HG02852 (cell line): ENCODE measurements around the gene ALOX12B.
"Not testable (repeated sequence)": the region's sequence is repeated elsewhere in the genome, so short reads cannot be mapped to it uniquely, and the experiment has no call there.

ENCODE experiments used
- ATAC-seq: cut with Tn5 transposase; IDR thresholded peaks from one replicate; pipeline ENCODE4 v1.9.1; 2021; ENCODE audit warnings: mild to moderate bottlenecking, moderate library complexity; ENCODE audit not compliant: unreplicated experiment

The ALOX12B gene

DNA sequence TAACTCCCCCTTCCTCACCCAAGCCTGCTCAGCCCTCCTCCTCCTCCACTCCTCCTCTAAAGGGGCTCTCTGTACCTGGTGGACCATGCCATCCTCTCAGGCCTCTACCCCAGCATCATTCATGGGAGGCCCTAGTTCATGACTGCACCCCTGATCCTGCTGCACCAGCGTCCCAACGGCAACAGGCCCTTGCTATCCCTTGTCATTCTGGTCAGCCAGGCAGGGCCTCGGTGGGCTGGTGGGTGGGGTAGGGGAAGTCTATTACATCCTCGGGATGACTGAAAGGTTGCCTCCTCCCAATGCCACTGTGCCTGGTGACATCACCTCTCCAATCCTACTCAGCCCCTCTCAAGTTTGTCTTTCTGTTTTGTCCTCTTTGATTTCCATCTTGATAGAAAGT is 19.7 kb downstream of the ALOX12B start:
- ATAC-seq: no peak

DNA sequence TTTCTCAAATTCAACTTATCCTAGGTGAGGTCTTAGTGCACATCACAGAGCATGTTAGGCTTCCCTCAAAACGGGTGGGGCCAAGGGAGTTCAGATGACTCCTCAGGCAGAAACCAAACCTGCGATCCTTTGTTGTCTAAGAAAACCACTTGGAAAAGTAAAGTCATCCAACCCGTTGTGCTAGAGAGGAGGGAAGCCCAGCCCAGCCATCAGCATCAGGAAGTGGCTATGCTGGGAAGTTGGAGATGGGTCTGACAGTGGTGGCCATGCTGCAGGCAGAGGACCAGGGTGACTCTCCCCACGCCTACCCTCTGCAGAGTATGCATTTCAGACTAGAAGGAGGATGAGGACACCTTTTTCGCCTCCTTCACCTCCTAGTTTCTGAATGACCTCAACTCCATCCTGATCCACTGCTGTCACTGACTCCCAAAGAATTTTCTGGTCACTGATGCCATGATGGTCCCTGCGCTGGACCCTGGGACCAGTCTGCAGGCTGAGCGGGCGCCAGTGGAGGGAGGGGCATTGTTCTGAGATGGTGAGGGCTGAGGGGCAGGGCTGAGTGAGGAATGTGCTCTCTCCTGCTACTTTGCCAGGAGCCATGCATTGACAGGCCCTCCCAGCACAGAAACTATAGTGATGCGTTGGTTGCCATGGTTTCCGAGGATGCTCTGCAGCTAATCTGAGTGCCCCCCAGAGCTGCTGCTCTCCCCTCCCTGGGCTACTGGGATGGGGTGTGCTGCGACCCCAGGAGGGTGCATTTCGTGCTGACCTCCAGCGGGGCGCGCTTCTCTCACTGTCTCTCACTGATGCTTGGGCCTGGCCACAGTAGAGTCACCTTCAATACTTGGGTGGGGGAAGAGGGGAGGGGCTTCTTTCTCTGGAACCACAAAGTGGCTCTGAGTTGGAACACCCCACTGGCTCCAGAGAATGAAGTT is 20.4 kb downstream of the ALOX12B start:
- no peak for ATAC-seq

DNA sequence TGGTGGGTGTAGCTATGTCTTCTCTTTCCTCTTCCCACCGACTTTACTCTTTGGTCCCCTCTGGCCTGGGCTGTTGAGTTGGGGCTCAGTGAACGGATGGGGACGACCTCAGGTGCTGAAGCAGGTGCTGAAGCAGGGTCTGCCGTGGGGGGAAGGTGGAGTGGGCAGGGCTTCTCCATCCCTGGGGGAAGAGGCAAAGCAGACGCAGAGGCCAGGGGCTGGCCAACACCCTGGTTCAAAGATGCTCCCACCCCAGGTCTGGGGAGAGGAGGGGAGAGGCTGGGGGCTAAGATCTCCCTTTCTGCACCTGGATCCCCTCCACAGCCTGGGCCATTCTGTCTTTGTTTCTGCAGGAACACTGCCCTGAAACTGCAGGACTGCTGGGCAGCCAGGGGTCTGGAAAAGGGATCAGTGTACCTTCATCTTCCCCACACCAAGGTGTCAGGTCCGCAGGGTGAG is 22.9 kb downstream of the ALOX12B start:
- ATAC-seq: no peak

DNA sequence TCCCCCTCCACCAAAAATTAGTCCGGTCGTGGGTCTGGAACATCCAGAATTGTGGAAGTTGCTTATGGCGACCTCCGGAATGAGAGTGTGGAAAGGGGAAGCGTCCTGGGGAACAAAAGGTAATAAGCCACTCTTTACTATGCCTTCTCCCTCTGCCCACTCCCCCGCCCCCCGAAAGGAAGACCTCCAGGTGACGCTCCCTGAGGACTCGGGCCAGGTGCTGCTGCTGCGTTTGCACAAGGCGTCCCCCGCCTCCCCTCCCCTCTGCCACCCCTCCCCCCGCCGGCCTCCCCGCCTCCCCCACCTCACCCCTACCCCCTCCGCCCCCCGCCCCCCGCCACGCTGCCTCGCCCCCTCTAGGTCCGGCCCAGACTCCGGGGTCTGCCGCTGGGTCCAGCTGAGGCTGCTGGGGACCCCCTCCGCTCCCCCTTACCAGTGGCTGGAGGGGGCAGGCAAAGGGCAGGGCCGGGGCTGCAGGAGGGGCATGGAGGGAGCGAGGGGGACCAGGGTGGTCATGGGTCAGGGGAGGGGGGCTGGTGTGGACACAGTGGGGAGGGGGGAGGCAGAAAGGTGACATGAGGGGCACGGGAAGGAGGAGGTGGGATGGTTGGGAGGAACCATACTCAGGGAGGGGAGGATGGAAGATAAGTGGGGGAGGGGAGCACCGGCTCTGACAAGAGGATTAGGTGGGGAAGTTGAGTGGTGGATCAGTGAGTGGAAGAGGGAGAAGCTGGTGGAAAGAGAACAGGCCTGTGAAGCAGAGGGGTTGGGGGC is 23.6 kb downstream of the ALOX12B start:
- no peak for ATAC-seq

DNA sequence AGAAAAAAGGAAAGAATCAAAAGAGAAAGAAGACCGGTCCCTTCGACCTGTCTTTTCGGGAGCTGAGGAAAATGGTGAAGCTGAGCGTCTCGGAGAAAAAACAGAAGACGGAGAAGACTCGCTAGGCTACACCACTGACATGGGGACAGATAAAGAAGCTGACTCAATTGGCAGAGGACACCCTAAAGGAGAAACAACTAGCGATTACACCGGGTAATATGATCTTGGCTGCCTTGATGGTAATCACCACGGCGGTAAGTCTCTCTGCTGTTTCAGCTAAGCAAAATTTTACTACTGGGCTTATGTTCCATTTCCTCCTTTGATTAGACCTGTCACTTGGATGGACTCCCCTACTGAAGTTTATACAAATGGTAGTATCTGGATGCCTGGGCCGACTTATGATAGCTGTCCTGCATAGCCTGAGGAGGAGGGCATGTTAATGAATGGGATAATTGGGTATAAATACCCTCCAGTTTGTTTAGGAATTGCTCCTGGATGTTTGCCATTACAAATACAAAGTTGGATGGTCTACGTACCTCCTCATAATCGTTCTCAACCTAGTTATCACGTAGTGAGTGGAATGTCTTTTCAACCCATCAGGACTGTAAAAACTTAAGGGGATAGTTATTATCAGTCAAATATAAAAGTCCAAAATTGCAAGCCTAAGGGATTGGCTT is 24.6 kb downstream of the ALOX12B start:
- ATAC-seq: no peak

DNA sequence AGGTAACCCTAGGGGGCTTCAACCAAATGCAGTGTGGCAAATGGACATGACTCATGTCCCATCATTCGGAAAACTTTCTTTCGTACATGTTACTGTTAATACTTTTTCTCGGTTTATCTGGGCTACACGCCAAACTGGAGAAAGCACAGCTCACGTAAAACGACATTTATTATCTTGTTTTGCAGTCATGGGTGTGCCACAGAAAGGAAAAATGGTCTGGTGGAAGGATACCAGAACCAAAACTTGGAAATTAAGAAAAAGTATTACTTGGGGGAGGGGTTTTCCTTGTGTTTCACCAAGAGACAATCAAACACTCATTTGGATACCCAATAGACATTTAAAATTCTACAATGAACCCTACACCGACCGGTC is 25.1 kb downstream of the ALOX12B start:
- ATAC-seq: no peak

DNA sequence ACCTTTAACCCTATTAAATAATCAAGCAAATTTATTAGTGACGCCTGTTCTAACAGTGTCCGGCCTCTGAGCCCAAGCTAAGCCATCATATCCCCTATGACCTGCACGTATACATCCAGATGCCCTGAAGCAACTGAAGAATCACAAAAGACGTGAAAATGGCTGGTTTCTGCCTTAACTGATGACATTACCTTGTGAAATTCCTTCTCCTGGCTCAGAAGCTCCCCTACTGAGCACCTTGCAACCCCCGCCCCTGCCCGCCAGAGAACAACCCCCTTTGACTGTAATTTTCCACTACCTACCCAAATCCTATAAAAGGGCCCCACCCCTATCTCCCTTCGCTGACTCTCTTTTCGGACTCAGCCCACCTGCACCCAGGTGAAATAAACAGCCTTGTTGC is 25.7 kb downstream of the ALOX12B start:
- ATAC-seq: not testable (repeated sequence)

DNA sequence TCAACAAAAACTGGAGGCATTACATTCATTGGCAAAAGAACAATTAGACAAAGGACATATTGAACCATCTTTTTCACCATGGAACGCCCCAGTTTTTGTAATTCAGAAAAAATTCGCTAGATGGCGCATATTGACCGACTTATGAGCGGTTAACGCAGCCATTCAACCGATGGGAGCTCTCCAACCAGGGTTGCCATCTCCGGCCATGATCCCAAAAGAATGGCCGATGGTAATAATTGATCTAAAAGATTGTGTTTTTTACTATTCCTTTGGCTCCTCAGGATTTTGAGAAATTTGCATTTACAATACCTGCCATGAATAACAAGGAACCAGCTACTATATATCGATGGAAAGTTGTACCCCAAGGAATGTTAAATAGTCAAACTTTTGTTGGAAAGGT is 27.2 kb downstream of the ALOX12B start:
- ATAC-seq: no peak

DNA sequence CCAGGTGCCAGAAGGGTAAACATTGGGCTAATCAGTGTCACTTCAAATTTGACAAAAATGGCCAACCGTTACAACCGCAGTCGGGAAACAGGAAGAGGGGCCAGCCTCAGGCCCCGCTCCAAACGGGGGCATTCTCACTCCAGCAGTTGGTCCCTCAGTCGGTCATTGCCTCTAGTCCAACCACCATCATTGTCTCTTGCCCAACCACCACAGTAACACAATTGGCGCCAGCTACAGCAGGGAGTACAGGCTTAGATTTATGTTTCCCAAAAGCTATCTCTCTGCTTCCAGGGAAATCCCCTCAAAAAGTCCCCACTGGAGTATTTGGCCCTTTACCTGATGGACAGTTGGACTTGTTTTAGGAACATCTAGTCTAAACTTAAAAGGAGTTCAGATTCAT is 28.4 kb downstream of the ALOX12B start:
- ATAC-seq: no peak

DNA sequence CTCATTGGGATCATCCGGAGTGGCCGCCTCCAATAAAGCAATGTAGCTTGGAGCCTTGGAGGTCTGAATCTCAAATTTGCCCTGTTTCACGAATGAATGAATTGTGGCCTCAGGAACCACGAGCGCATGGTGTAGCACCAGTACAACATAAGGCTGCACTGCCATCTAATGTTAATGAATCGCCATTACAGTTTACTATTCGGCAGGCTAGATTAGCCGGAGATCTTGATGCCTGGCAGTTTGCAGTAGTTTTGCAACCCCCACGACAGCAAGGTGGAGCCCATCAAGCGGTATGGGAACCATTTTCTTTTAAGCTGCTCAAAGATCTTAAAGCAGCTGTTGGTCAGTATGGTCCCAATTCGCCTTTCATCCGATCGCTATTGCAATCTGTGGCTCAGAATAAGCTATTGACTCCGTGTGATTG is 29.8 kb downstream of the ALOX12B start:
- no peak for ATAC-seq

DNA sequence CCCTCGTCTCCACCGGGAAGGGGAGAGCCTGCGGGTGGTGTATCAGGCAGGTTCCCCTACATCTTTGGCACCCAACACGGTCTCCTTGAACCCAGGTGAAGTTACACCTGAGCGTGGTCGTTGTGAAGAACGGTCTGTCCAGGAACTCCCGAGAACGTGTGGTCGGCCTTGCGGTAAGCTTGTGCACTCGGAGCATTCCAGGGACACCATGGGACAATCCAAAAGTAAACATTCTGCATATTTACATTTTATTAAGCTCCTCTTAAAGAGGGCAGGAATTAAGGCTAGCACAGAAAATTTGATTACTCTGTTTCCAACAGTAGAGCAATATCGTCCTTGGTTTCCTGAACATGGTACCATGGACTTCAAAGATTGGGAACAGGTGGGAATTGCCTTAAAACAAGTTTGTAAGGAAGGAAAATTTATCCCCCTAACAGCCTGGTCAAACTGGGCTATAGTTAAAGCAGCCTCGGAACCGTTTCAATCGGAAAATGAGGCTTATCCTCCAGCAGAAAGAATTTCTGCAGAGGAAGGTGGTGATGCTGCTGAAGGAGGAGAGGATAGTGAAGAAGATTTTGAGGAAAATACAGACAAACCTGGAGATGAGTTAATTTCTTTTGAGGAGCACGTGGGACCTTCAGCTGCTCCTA is 30.4 kb downstream of the ALOX12B start:
- ATAC-seq: no peak

DNA sequence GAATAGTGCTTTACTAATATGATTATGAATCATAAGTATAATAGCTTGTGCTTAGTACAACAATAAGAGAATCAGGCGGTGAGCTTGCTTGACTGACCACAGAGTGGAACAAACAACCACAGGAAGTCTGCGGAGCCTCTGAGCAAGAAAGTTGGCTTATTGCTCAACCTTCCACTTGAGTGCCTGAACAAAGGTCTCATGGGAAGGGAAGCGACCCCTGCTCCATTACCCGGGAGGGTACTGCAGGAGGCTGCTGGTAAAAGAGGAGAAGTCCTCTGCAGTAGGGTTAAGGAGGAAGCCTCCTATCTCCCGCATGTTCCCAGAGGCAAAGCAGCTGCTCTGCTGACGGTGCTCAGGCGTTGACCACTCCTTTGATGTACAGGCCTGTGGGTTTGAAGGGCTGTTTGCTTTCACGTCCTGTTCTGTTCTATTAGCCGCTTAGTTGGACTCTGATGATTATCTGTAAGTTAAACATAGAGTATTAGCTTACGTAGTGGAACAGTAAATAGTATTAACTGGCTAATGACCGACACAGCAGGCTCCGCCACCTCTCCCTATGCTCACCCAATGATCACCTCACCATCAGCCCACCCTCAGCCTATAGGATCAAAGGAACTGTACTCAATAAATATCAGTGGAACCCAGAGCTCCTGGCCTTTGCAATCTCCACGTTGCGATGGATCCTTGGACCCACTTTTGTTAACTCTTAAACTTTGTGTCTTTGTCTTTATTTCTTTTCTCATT is 31.1 kb downstream of the ALOX12B start:
- ATAC-seq: no peak

DNA sequence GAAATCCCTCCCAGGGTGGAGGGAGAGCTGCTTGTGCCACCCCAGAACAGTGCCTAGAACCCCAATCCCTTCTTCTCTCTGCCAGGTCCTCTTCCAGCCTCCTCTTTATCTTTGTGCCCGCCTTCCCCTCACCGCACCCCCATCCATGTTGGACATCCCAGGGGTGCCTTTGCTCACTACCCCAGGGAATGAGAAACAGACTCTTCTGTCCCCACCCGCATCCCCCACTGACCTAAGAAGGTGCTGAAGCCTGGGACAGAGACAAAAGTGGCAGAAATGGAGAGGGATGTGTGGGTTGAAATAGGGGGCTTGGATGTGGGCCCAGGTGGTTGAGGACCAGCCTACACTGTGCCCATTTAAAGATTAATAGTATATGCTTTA is 31.7 kb downstream of the ALOX12B start:
- ATAC-seq: no peak

DNA sequence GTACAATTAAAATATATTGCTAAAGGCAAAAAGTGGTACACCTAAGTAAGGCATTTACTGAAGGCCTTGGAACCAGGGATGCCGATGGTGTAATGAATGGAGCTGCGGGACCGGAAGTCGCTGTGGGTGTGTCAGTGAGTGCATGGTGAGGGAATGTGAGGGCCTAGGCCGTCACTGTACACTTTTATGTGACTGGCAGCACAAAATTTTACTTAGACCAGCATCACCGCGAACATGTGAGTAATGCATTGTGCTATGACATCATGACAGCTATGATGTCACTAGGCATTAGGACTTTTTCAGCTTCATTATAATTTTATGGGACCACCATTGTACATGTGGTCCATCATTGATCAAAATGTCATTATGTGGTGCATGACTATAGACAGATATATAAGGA is 33.9 kb downstream of the ALOX12B start:
- no peak for ATAC-seq

DNA sequence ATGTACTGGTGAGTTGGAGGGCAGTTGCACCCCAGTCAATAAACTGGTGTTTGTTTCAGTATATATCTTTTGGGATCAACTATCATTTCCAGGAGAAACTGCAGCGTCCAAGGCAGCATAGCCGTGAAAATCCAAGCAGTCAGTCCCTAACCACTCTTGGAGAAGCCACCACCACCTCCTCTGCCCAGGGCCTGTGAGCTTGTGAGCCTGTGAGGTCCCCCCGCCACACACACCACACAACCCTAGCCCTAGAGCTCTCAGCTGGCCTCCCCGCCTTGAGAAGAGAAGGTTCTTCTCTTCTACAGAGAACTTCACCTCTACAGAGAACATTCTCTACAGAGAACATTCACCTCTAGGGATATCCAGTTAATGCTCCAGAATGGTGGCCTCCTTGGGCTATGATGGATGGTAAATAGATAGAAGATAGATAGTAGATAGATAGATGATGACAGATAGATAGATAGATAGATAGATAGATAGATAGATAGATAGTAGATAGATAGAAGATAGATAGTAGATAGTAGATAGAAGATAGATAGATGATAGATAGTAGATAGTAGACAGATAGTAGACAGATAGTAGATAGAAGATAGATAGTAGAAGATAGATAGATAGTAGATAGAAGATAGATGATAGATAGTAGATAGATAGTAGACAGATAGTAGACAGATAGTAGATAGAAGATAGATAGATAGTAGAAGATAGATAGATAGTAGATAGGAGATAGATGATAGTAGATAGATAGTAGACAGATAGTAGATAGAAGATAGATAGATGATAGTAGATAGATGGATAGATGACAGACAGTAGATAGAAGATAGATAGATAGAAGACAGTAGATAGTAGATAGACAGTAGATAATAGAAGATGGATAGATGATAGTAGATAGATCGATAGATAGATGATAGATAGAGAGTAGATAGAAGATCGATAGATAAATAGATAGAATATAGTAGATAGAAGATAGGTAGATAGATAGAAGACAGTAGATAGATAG is 35.0 kb downstream of the ALOX12B start:
- ATAC-seq: no peak

DNA sequence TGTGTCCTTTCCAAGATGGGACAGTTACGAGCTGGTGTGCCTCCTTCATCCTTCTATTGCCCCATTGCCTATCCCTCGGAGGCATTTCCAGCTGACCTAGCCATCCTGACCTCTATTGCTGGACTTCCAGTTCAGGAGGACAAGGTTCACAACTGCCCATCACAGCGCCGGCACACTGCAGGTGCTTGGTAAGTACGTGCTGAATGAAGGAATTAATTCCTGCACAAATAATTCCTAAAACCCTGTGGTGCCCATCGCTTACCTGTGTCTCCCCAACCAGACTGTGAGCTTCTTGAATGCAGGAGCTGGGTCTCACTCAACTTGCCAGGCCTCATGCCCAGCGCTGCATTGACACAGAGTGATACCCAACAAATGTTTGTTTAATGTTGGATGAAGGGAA is 35.7 kb downstream of the ALOX12B start:
- no peak for ATAC-seq

DNA sequence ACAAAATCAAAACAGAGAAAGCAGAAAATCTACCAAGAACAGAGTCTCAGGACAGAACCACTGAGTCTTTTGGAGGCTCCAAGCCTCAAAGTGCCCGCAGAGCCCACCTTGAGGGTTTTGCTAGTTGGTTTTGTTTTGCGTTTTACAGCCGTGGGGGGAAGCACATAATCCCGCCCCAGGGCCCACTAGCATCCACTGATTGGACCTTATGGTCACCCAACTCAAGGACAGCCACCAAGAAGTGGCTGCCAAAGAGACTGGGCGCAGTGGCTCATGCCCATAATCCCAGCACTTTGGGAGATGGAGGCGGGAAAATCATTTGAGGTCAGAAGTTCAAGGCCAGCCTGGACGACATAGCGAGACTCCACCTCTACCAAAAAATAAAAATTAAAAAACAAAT is 38.8 kb downstream of the ALOX12B start:
- no peak for ATAC-seq

DNA sequence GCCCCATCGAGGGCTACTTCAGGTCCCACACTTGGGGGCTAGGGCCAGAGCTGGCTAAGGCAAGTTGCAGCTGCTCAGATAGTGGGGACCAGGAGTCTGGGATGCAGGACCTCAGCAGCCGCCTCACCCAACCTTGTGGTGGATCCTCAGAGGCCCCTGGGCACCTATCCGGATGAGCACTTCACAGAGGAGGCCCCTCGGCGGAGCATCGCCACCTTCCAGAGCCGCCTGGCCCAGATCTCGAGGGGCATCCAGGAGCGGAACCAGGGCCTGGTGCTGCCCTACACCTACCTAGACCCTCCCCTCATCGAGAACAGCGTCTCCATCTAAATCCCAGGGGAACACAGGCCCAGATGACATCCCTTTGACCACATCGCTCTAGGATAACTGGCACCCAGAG is 39.3 kb downstream of the ALOX12B start:
- ATAC-seq: no peak

DNA sequence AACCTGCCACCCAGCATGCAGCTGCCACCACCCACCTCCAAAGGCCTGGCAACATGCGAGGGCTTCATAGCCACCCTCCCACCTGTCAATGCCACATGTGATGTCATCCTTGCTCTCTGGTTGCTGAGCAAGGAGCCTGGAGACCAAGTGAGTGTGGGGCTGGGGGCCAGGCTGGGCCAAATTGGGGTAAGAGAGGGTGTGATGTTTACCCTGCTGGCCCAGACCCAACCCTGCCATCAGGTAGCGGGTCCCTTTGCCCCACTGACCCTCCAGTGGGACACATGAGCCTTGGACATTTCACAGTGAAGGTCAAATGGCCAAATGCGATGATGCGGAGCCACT is 39.8 kb downstream of the ALOX12B start:
- ATAC-seq: no peak
